Measurements from ENCODE around the gene SERPINA1. TPM values are rescaled to one million over a fixed set of nuclear protein-coding genes. Genes with fewer than 3 reads are reported as not detected.
"Not testable (repeated sequence)": the region's sequence is repeated elsewhere in the genome, so short reads cannot be mapped to it uniquely, and the experiment has no call there.

Gene SERPINA1
- total RNA-seq, 1 experiment from 2014 or later: 150 TPM

DNA sequence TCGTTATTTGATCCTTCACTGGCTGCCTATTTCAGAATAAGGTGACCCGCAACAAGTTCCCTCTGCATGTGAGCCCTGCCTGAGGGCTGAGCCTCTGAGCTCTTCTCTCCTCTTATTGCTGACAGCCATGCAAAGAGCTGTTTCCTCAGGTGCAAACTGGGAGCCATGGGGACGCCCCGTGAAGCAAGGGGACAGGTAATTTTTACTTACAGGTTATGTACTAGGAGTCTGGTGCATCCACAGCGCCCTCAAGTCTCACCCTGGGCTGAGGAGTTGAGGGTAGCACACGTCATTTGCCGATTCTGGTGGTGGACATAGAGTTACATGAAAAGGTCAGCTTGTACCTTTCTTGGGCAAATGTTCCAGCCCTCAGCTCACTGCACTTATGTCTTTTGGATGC, 39.1 kb downstream of the SERPINA1 start:
- Histone ChIP-seq H3K9me3 (no peaks in the 10 kb centered on the region), H3K27me3 (replicated peaks; ENCODE audit: control insufficient read depth, insufficient read depth, low read length) (no peaks in the 10 kb centered on the region), H3K4me3 (ENCODE audit: low read depth, low read length) (no peak overlapping the region), H3K4me1 (peaks cover 7% of the 10 kb centered on the region; the same call in 1 of the 2 replicates), H3K36me3 (ENCODE audit: control insufficient read depth, insufficient read depth, low read length) (no peaks in the 10 kb centered on the region)
- Mint-ChIP-seq H3K9me3 (ENCODE audit: unreplicated experiment) (peaks cover 14% of the 10 kb centered on the region), H3K4me1 (ENCODE audit: low read depth, unreplicated experiment) (no peaks in the 10 kb centered on the region), H3K27me3 (ENCODE audit: insufficient read depth, unreplicated experiment) (no peaks in the 10 kb centered on the region), H3K27ac (ENCODE audit: unreplicated experiment) (peak overlapping the region; percentile 38), H3K4me3 (ENCODE audit: unreplicated experiment) (no peak overlapping the region), H3K36me3 (ENCODE audit: insufficient read depth, unreplicated experiment) (no peaks in the 10 kb centered on the region)
- TF ChIP-seq, protein P1, sequence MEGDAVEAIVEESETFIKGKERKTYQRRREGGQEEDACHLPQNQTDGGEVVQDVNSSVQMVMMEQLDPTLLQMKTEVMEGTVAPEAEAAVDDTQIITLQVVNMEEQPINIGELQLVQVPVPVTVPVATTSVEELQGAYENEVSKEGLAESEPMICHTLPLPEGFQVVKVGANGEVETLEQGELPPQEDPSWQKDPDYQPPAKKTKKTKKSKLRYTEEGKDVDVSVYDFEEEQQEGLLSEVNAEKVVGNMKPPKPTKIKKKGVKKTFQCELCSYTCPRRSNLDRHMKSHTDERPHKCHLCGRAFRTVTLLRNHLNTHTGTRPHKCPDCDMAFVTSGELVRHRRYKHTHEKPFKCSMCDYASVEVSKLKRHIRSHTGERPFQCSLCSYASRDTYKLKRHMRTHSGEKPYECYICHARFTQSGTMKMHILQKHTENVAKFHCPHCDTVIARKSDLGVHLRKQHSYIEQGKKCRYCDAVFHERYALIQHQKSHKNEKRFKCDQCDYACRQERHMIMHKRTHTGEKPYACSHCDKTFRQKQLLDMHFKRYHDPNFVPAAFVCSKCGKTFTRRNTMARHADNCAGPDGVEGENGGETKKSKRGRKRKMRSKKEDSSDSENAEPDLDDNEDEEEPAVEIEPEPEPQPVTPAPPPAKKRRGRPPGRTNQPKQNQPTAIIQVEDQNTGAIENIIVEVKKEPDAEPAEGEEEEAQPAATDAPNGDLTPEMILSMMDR (IDR thresholded peaks at IDR 0.05; ENCODE audit: insufficient read depth in 1 of 2, low read depth in 1 of 2, low read length in 1 of 2, severe bottlenecking in 1 of 2, unreplicated experiment in 1 of 2): no peak
- DNase-seq: no peak
- BruUV-seq (replicated peaks): no TSS peak
- intact Hi-C loops (cut with micrococcal nuclease; ENCODE audit: unreplicated experiment): no loop called here
- CTCF ChIA-PET: no interaction called here
- POLR2A ChIA-PET: no interaction called here

DNA sequence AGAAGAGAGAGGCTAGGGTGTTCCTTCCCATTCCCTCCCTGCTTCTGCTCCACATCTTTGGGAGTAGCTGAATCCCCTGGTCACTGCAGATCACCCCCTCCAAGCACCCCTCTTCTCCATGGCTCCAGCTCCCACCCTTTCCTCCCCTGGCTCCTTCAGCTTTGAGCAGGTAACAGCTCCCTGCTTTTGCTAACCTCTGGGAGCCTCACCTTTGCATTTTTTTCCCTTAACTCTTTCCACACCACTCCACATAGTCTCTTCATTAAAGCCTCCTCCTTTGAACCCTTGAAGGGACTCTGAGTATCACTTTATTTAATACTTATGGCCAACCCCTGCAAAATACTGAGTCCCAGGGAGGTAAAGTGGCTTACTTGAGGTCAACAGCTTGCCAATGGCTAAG, 39.6 kb downstream of the SERPINA1 start:
- BruUV-seq (replicated peaks): no TSS peak
- Histone ChIP-seq H3K4me3 (ENCODE audit: low read depth, low read length) (no peak overlapping the region), H3K9me3 (no peaks in the 10 kb centered on the region), H3K36me3 (ENCODE audit: control insufficient read depth, insufficient read depth, low read length) (no peaks in the 10 kb centered on the region), H3K27me3 (replicated peaks; ENCODE audit: control insufficient read depth, insufficient read depth, low read length) (no peaks in the 10 kb centered on the region), H3K4me1 (peaks cover 7% of the 10 kb centered on the region; the same call in 1 of the 2 replicates)
- Mint-ChIP-seq H3K27ac (ENCODE audit: unreplicated experiment) (peak overlapping the region; percentile 38), H3K27me3 (ENCODE audit: insufficient read depth, unreplicated experiment) (no peaks in the 10 kb centered on the region), H3K4me1 (ENCODE audit: low read depth, unreplicated experiment) (no peaks in the 10 kb centered on the region), H3K4me3 (ENCODE audit: unreplicated experiment) (no peak overlapping the region), H3K36me3 (ENCODE audit: insufficient read depth, unreplicated experiment) (no peaks in the 10 kb centered on the region), H3K9me3 (ENCODE audit: unreplicated experiment) (peaks cover 14% of the 10 kb centered on the region)
- no peak for DNase-seq
- TF ChIP-seq, protein P1 (IDR thresholded peaks at IDR 0.05; ENCODE audit: insufficient read depth in 1 of 2, low read depth in 1 of 2, low read length in 1 of 2, severe bottlenecking in 1 of 2, unreplicated experiment in 1 of 2): no peak
- POLR2A ChIA-PET: no interaction called here
- CTCF ChIA-PET: no interaction called here
- intact Hi-C loops (cut with micrococcal nuclease; ENCODE audit: unreplicated experiment): no loop called here

DNA sequence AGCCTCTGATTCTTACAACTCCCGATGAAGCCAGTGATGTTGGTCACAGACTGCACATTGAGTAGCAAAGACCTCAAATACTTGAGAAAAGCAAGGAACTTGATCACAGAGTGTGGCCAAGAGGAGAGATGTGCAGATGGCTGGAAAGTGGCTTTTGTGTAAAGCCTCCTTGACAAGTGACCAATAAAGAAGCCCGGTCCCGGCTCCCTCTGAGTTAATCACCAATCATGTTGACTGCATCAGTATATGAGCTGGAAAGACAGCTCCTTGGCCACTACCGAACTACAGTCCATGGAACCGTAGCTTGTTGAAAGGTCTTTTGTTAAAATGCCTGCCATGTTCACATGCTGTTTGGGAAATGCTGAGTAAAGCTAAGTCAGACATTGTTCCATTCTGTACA, 41.6 kb downstream of the SERPINA1 start:
- no peaks in the 10 kb centered on the region for H3K9me3 ChIP-seq
- H3K27ac Mint-ChIP-seq (ENCODE audit: unreplicated experiment): no peak overlapping the region
- H3K4me1 Mint-ChIP-seq (ENCODE audit: low read depth, unreplicated experiment): peaks cover 4% of the 10 kb centered on the region
- peaks cover 7% of the 10 kb centered on the region; the same call in 1 of the 2 replicates for H3K4me1 ChIP-seq
- no peak for DNase-seq
- H3K4me3 Mint-ChIP-seq (ENCODE audit: unreplicated experiment): no peak overlapping the region
- H3K36me3 Mint-ChIP-seq (ENCODE audit: insufficient read depth, unreplicated experiment): no peaks in the 10 kb centered on the region
- TF ChIP-seq, protein P1 (IDR thresholded peaks at IDR 0.05; ENCODE audit: insufficient read depth in 1 of 2, low read depth in 1 of 2, low read length in 1 of 2, severe bottlenecking in 1 of 2, unreplicated experiment in 1 of 2): no peak
- intact Hi-C loops (cut with micrococcal nuclease; ENCODE audit: unreplicated experiment): no loop called here
- H3K27me3 ChIP-seq (replicated peaks; ENCODE audit: control insufficient read depth, insufficient read depth, low read length): no peaks in the 10 kb centered on the region
- no peaks in the 10 kb centered on the region for H3K27me3 Mint-ChIP-seq (ENCODE audit: insufficient read depth, unreplicated experiment)
- peaks cover 6% of the 10 kb centered on the region for H3K9me3 Mint-ChIP-seq (ENCODE audit: unreplicated experiment)
- ChIA-PET POLR2A (no interaction called here), CTCF (no interaction called here)
- H3K36me3 ChIP-seq (ENCODE audit: control insufficient read depth, insufficient read depth, low read length): no peaks in the 10 kb centered on the region
- BruUV-seq (replicated peaks): no TSS peak
- H3K4me3 ChIP-seq (ENCODE audit: low read depth, low read length): no peak overlapping the region

- intact Hi-C loops (cut with micrococcal nuclease; ENCODE audit: unreplicated experiment); H3K4me1 ChIP-seq; H3K4me3 ChIP-seq (ENCODE audit: low read depth, low read length); H3K9me3 Mint-ChIP-seq (ENCODE audit: unreplicated experiment); H3K4me1 Mint-ChIP-seq (ENCODE audit: low read depth, unreplicated experiment); H3K36me3 ChIP-seq (ENCODE audit: control insufficient read depth, insufficient read depth, low read length); H3K27me3 Mint-ChIP-seq (ENCODE audit: insufficient read depth, unreplicated experiment); H3K36me3 Mint-ChIP-seq (ENCODE audit: insufficient read depth, unreplicated experiment); H3K9me3 ChIP-seq; DNase-seq; BruUV-seq (replicated peaks); CTCF ChIA-PET; H3K27me3 ChIP-seq (replicated peaks; ENCODE audit: control insufficient read depth, insufficient read depth, low read length); POLR2A ChIA-PET; H3K4me3 Mint-ChIP-seq (ENCODE audit: unreplicated experiment); H3K27ac Mint-ChIP-seq (ENCODE audit: unreplicated experiment): not testable (repeated sequence)
Observed at GRCh38 chr14:94346065-94346786, 42.2 kb downstream of the SERPINA1 start.

Data from Caco-2 (cell line).